A549 (cell line): ENCODE measurements around the gene SGCE. TPM values are rescaled to one million over a fixed set of nuclear protein-coding genes. Genes with fewer than 3 reads are reported as not detected.

Experiments
- ATAC-seq, 2 experiments: fragments of 200-7000 bp in 1 of 2; fragments of >200 bp in 1 of 2; cut with Nextera tagmentation in 1 of 2; cut with Tn5 transposase in 1 of 2; 3 replicates each; pipeline versions ENCODE4 v1.8.0 to v1.9.1; 2018 to 2020; ENCODE audit warnings: mild to moderate bottlenecking in 1 of 2, moderate library complexity in 1 of 2
- CTCF ChIA-PET: fragments of 300-600 bp; sonication (Branson Sonifier 250); formaldehyde crosslinking; extraction: SDS; loops from one replicate; lab custom pipeline; 2021; ENCODE audit warnings: antibody characterized with exemption, inconsistent platforms; lab: Yijun Ruan, JAX
- POLR2A ChIA-PET: fragments of 350-600 bp; formaldehyde crosslinking; extraction: SDS; loops from one replicate; lab custom pipeline; 2021; ENCODE audit warnings: antibody characterized with exemption, inconsistent platforms; lab: Yijun Ruan, JAX
- DNase-seq, 2 experiments: peaks; one replicate each; pipeline versions ENCODE4 v3.0.0 to v3.0.0-alpha.2; 2011 to 2016; ENCODE audit warnings: low read depth in 1 of 2, low spot score in 1 of 2
- FAIRE-seq: peaks from 2 replicates; lab custom pipeline; 2011; peaks lifted over from hg19 to GRCh38; lab: Jason Lieb, UNC
- H3K27ac ChIP-seq, 2 experiments: fragments of >200 bp; sonication (Bioruptor Twin); formaldehyde crosslinking; 3 replicates each; pipeline ENCODE4 v1.5.1; 2016 to 2017
- H3K4me1 ChIP-seq: fragments of >200 bp; sonication (Bioruptor Twin); formaldehyde crosslinking; 3 replicates; pipeline ENCODE4 v1.6.1; 2016
- H3K4me2 ChIP-seq: fragments of >200 bp; sonication (Bioruptor Twin); formaldehyde crosslinking; 3 replicates; pipeline ENCODE4 v1.6.1; 2016
- H3K4me3 ChIP-seq: fragments of >200 bp; sonication (Bioruptor Twin); formaldehyde crosslinking; 3 replicates; pipeline ENCODE4 v1.5.1; 2016
- H3K9me3 ChIP-seq: fragments of >200 bp; sonication (Bioruptor Twin); formaldehyde crosslinking; 3 replicates; pipeline ENCODE4 v1.6.1; 2016
- CBX2 ChIP-seq: fragments of 200-600 bp; sonication (generic); IDR thresholded peaks from 2 replicates; pipeline ENCODE4 v1.6.1; 2016; ENCODE audit warnings: low read depth, mild to moderate bottlenecking, borderline replicate concordance
- CTCF ChIP-seq: fragments of >200 bp; sonication (Bioruptor Twin); formaldehyde crosslinking; IDR thresholded peaks from 3 replicates; pipeline ENCODE4 v1.5.1; 2016
- E2F6 ChIP-seq: IDR thresholded peaks from 2 replicates; pipeline ENCODE4 v1.6.1; 2012; ENCODE audit warnings: low read depth, borderline replicate concordance
- ELK1 ChIP-seq: fragments of 150-350 bp; IDR thresholded peaks from 2 replicates; pipeline ENCODE4 v1.6.1; 2014; ENCODE audit warnings: low read depth, mild to moderate bottlenecking, low read length
- EP300 ChIP-seq, 2 experiments: fragments of >200 bp; sonication (Bioruptor Twin); formaldehyde crosslinking; IDR thresholded peaks; 2 replicates in 1 of 2; 3 replicates in 1 of 2; pipeline ENCODE4 v1.6.1; 2016 to 2017
- HDAC2 ChIP-seq: fragments of 200-600 bp; sonication (generic); IDR thresholded peaks from 2 replicates; pipeline ENCODE4 v1.6.1; 2016
- HOXA7 ChIP-seq: fragments of 250-450 bp; sonication (Bioruptor Pico); IDR thresholded peaks from 2 replicates; pipeline ENCODE4 v1.5.0; 2020; ENCODE audit warnings: mild to moderate bottlenecking, moderate library complexity
- HOXB13 ChIP-seq: fragments of 250-450 bp; sonication (Bioruptor Pico); IDR thresholded peaks from 2 replicates; pipeline ENCODE4 v1.5.0; 2020; ENCODE audit warnings: low read depth, mild to moderate bottlenecking, moderate library complexity
- JUNB ChIP-seq: fragments of >200 bp; sonication (Bioruptor Twin); formaldehyde crosslinking; IDR thresholded peaks from 2 replicates; pipeline ENCODE4 v1.6.1; 2016
- KDM1A ChIP-seq: fragments of 200-600 bp; sonication (generic); IDR thresholded peaks from 2 replicates; pipeline ENCODE4 v1.6.1; 2016; ENCODE audit warnings: low read depth, mild to moderate bottlenecking
- KDM5A ChIP-seq: fragments of 200-600 bp; sonication (generic); IDR thresholded peaks from 2 replicates; pipeline ENCODE4 v1.6.1; 2016; ENCODE audit warnings: antibody characterized with exemption, mild to moderate bottlenecking
- MAFK ChIP-seq: fragments of 450-650 bp; IDR thresholded peaks from 2 replicates; pipeline ENCODE4 v1.6.1; 2014; ENCODE audit not compliant: partially characterized antibody
- MAX ChIP-seq: IDR thresholded peaks from 2 replicates; pipeline ENCODE4 v1.6.1; 2012
- MYC ChIP-seq: IDR thresholded peaks from 2 replicates; pipeline ENCODE4 v1.6.1; 2012; ENCODE audit warnings: mild to moderate bottlenecking, inconsistent platforms, low read length, improper control_type of control experiment, borderline replicate concordance
- NFE2L2 ChIP-seq: fragments of 150-350 bp; conservative IDR thresholded peaks from 2 replicates; pipeline ENCODE4 v1.6.1; 2014; ENCODE audit warnings: low read length
- NPAS2 ChIP-seq: fragments of 250-450 bp; sonication (Bioruptor Pico); IDR thresholded peaks from 2 replicates; pipeline ENCODE4 v1.8.0; 2022; ENCODE audit warnings: mild to moderate bottlenecking, moderate library complexity, borderline replicate concordance
- RFX5 ChIP-seq: fragments of 450-650 bp; IDR thresholded peaks from 2 replicates; pipeline ENCODE4 v1.7.1; 2014; ENCODE audit warnings: antibody characterized with exemption, mild to moderate bottlenecking, moderate library complexity
- RNF2 ChIP-seq: fragments of 200-600 bp; sonication (generic); IDR thresholded peaks from 2 replicates; pipeline ENCODE4 v1.6.1; 2016; ENCODE audit warnings: low read depth, mild to moderate bottlenecking, antibody characterized with exemption, moderate library complexity, borderline replicate concordance
- TFCP2L1 ChIP-seq: fragments of 250-450 bp; sonication (Bioruptor Pico); IDR thresholded peaks from 2 replicates; pipeline ENCODE4 v1.5.0; 2021; ENCODE audit warnings: mild to moderate bottlenecking
- USF2 ChIP-seq: fragments of 450-650 bp; IDR thresholded peaks from 2 replicates; pipeline ENCODE4 v1.6.1; 2014; ENCODE audit warnings: antibody characterized with exemption
- ZC3H11A ChIP-seq: fragments of 450-650 bp; IDR thresholded peaks from 2 replicates; pipeline ENCODE4 v1.6.1; 2014; ENCODE audit warnings: antibody characterized with exemption, mild to moderate bottlenecking
- ZNF302 ChIP-seq: fragments of 250-450 bp; sonication (Bioruptor Pico); IDR thresholded peaks from 2 replicates; pipeline ENCODE4 v1.9.0; 2021; ENCODE audit warnings: inconsistent platforms, mild to moderate bottlenecking, moderate library complexity
- WGBS: methylation state at CpG from one replicate; pipeline ENCODE4 v1.1.6; 2017; ENCODE audit errors: missing lambda C conversion rate; 5-methylcytosine and 5-hydroxymethylcytosine counted together
- polyA plus RNA-seq, 4 experiments: library from polyadenylated mRNA; depleted of rRNA in 3 of 4; stranded (reverse); fragments of >200 nt; fragmentation: RNase III in 1 of 4; extraction: RNeasy Plus Mini Kit Qiagen cat#74134 plus additional on column Dnase treatment in 1 of 4; gene quantifications; 2 replicates in 3 of 4; 3 replicates in 1 of 4; pipeline ENCODE4 v1.2.3, GENCODE V29; 2011 to 2017

Gene SGCE
- polyA plus RNA-seq, 2 of the 4 experiments (the other 2 are of a cell fraction): 60.1 to 97.2 TPM

GRCh38 chr7:94616855-94617254, 39.1 kb downstream of the SGCE start (continued):
- no peak for TF ChIP-seq EP300 (IDR thresholded peaks at IDR 0.05)
- no peak for TF ChIP-seq MYC
- no peak for TF ChIP-seq HOXA7
- no peak for TF ChIP-seq HOXB13 (CRISPR knock-in tag)
- TF ChIP-seq ELK1: no peak

GRCh38 chr7:94615666-94616065, 40.3 kb downstream of the SGCE start:
- WGBS: 95% methylated on average over 1 of the region's 1 CpG
- no peak for TF ChIP-seq MYC
- TF ChIP-seq ZNF302 (CRISPR knock-in tag): no peak
- TF ChIP-seq KDM1A: no peak
- TF ChIP-seq KDM5A: no peak
- no peak for TF ChIP-seq ZC3H11A
- DNase-seq: no peak
- FAIRE-seq: no peak
- H3K4me1 ChIP-seq: peaks cover 6% of the 10 kb centered on the region
- POLR2A ChIA-PET: no interaction called here
- CTCF ChIA-PET: no interaction called here
- no peak overlapping the region for H3K27ac ChIP-seq
- H3K9me3 ChIP-seq: no peaks in the 10 kb centered on the region
- H3K4me3 ChIP-seq: no peak overlapping the region
- ATAC-seq: no peak
- no peak overlapping the region for H3K4me2 ChIP-seq

- ATAC-seq (no peak), DNase-seq (no peak), FAIRE-seq (no peak)
- Histone ChIP-seq H3K4me3 (no peak overlapping the region), H3K27ac (no peak overlapping the region), H3K4me1 (no peaks in the 10 kb centered on the region), H3K4me2 (no peak overlapping the region), H3K9me3 (no peaks in the 10 kb centered on the region)
- ChIA-PET POLR2A (no interaction called here), CTCF (no interaction called here)
- TF ChIP-seq NPAS2 (CRISPR knock-in tag): no peak
- no peak for TF ChIP-seq USF2
- TF ChIP-seq ZC3H11A: no peak
- no peak for TF ChIP-seq HDAC2
- TF ChIP-seq RFX5: no peak
- no peak for TF ChIP-seq HOXB13 (CRISPR knock-in tag)
- no peak for TF ChIP-seq NFE2L2
- TF ChIP-seq CTCF: no peak
- no peak for TF ChIP-seq KDM5A
- no peak for TF ChIP-seq CBX2
- no peak for TF ChIP-seq TFCP2L1 (CRISPR knock-in tag)
- no peak for TF ChIP-seq MAX
- TF ChIP-seq MAFK: no peak
- TF ChIP-seq ELK1: no peak
- no peak for TF ChIP-seq RNF2
- no peak for TF ChIP-seq JUNB
- TF ChIP-seq E2F6: no peak
Measured at GRCh38 chr7:94612661-94613060, 43.3 kb downstream of the SGCE start.
